HG03378 (cell line): ENCODE results near the gene PLB1.

Experiments
- ATAC-seq: cut with Tn5 transposase; IDR thresholded peaks from one replicate; pipeline ENCODE4 v1.9.1; 2021; ENCODE audit warnings: mild to moderate bottlenecking, moderate library complexity; ENCODE audit not compliant: unreplicated experiment

PLB1 gene

DNA sequence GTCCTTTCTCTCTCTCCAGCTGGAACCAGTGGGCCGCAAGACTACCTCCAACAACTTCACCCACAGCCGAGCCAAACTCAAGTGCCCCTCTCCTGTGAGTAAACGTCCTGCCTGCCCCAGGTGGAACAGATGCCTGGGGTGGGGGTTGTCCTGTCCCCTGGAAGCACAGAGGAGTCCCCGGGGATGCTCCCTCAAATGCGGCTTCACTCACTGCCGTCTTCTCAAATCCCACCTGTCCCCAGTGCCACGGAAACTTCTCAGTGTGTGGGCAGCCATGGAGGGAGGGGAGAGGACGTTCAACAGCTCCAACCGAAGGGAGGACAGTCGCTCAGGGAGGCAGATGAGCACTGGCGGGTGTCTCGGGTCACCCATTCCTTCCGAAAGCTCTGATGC lies 145.0 kb downstream of the PLB1 start:
- ATAC-seq, result no peak

DNA sequence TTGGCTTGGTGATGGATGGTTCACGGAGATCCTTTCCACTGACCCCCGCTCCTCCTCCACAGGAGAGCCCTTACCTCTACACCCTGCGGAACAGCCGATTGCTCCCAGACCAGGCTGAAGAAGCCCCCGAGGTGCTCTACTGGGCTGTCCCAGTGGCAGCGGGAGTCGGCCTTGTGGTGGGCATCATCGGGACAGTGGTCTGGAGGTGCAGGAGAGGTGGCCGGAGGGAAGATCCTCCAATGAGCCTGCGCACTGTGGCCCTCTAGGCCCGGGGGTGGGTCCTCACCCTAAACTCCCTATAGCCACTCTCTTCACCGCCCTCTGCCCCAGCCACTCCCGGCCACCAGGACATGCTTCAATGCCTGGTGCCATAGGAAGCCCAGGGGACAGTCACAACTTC lies 146.9 kb downstream of the PLB1 start:
- ATAC-seq, result no peak

DNA sequence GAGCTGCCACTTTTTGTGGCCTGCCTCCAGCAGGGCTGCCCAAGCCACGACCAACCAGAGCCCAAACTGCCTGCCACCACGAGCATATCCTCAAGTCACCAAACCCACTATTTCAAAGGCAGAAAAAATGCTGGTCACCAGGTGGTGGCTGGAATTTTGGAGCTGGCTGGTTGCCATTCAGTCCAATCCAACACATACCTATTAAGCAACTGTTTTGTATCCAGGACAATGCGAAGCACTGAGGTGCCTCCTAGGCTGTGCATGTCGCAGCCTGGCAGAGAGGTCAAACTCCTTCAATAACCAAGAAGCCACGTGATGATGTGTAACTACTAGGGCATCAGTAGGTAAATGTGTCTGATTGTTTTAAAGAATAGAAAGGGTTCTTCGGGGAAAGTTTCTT lies 147.5 kb downstream of the PLB1 start:
- ATAC-seq, result no peak

DNA sequence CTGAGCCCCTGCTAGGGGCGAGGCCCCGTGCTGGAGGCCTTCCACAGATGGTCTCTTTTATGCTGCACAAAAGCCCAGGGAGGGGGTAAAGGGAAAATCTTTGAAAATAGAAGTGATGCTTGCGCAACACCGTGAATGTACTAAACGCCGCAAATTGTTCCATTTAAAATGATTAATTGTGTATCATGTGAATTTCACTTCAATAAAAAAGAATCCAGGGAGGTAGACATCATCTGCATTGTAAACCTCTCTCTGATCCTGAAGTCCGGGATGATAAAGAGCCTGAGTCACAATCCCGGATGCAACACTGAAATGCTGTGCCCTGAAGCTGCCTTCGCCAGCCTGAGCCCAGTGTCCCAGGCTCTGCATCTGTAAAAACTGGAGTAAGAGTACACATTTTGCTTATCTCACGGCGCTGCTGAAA lies 148.1 kb downstream of the PLB1 start:
- ATAC-seq, result no peak

DNA sequence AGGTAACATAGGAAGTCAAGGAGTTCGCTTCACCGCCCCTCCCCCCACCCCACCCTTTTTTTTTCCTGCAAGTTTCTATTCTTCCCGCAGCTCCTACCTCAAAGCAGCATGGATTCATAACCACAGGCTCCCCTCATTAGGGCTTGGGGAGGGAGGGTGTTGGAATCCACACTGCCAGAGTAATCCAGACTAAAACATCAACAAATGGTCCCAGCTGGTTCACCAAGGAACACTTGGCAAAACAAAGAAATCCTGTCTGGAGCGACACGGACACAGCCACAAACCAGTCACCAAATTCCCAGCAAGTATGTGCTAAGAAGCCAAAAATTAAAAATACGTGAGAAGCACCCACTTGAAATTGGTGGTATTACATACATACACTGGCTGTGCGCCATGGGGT lies 148.9 kb downstream of the PLB1 start:
- ATAC-seq, result no peak

DNA sequence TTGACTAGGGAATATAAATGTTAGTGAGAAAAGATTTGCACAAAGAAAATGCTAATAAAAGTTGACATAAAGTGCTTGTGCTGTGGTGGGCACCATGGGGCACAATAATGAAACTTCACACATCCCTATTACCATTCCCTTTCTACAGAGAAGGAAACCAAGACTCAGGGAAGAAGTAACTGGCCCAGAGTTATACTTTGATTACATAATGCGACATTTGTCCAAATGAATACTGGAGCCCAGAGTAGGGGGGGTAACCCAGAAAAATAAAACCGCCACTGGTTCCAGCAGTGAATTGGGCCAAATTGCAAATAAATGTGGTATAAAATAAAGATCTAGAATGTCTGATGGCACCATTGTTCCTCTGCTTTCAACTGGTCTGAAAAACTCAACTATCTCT lies 149.7 kb downstream of the PLB1 start:
- ATAC-seq, result no peak

DNA sequence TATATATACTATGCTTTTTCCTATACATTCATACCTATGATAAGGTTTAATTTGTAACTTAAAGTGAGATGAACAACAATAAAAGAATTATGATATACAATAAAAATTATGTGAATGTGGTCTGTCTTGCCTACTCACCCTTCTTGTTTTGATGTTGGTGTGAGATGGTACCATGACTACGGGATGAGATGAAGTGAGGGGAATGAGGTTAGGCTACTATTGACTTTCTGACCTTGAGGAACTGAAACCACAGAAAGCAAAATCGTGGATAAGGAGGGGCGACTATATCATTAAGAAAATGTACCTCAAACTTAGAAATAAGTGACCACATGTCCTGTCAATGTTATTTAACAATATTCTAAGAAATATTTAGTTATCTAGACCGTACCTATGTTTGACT lies 151.8 kb downstream of the PLB1 start:
- ATAC-seq, result no peak

DNA sequence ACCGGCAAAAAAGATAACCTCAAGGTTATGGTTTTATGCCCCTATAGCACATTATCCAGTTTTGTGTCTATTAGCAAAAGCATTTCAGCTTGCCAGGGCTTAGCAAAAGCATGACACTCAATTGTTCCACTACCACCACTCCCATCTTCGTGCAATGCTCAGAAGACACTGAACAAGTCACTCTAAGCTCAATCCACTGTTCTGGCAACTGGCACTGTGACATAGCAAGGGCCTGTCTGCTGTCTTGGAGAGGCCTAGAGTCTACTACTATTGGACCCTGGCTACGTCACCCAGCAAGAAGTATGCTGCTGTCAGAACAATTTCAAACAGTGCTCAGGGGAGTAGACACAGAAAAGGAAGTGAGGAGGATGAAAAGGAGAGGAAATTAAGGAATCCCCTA lies 152.3 kb downstream of the PLB1 start:
- no peak for ATAC-seq

DNA sequence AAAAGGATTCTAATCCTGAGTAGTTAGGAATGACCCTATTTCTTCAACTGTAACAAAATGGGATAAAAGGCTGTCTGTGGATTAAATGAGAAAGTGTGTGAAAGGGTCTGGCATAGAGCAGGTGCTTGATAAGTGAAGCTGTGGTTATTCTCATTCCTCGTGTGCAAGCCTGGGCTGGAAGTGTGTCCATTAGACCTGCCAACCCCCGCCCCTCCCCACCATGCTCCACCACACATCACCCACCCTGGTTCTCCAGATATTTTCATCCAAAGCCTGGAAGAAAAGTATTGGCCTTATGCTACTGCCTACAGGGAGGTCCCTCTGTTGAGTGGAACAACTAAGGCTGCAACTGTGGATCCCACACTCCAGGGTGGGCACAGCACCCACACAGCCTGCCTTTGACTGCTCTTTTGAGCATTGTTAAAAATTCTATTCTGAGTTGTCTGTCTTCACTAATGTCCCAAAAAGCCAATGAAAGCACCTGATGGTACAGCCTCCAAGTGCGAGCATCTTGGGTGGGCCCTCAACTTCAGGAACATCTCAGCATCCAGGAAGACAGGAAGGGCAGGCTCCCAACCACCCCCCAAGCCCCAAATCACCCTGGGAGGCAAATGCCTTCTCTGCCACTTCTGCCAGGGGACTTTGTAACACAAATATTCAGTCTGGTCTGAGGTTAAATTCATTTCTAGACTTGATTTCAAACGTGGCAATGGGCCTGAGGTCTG lies 153.0 kb downstream of the PLB1 start:
- no peak for ATAC-seq

DNA sequence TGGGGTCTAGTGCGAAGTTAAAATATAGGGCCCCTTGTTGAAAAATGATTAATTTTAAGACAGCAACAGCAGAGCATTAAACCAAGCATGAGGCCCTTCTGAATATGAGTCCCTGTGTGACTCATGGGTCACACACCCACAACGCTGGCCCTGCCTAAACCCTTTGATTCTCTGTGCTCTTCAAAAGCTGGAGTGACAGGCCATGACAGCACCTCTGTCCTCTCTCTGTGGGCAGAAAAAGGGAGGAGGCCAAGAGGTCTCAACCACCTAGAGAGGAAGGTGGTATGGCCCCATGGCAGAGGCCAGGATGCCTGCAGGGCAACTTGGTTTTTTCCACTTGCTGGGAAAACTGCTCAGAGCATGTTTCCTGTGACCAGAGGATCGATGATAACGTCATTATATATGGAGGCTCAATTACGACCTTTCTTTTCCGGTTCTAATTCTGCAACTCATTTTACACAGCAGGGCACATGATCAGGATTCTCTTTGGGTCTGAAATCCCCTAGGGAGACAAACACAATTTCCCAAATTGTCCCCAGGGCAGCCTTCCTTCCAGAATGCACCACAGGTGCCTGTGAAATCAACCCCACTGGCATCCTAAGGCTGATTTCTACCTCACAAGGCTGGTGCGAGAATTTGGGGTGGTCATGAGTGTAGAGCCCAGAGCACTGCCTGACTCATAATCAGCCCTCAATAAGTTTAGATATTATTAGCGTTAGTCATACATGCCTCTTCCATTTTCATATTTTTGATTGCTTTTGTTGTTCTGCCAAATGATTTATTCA lies 153.8 kb downstream of the PLB1 start:
- ATAC-seq, result no peak

DNA sequence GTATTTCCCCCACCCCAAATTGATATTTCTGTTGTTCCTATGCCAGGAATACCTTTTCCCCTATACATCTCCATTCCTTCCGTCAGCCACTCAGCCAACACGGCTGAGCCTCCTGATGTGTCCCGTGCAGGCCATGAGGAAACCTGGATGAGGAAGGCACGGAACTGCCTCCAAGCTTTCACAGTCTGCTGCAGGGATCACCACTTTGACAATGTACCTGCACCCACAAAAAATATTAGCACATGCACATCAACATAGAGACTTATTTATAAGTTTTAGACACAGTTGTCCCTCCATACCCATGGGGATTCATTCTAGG lies 154.4 kb downstream of the PLB1 start:
- ATAC-seq, result no peak

DNA sequence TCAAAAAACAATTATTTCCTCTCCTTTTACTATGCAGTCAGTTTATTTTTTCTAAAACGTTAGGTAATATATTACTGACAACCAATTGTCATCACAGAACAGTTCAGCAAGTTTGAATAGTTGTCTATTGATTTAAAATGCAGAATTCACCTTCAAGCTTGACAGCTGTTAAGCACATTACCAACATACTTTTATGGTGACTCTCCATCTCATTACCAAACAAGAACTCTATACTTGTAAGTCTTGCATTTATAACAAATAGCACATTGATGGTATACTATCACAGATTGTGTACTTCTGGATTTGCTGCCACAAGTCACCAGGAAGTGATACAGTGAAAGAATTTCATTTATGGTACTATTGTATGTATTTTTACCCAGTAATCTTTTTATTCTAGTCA lies 156.4 kb downstream of the PLB1 start:
- no peak for ATAC-seq

DNA sequence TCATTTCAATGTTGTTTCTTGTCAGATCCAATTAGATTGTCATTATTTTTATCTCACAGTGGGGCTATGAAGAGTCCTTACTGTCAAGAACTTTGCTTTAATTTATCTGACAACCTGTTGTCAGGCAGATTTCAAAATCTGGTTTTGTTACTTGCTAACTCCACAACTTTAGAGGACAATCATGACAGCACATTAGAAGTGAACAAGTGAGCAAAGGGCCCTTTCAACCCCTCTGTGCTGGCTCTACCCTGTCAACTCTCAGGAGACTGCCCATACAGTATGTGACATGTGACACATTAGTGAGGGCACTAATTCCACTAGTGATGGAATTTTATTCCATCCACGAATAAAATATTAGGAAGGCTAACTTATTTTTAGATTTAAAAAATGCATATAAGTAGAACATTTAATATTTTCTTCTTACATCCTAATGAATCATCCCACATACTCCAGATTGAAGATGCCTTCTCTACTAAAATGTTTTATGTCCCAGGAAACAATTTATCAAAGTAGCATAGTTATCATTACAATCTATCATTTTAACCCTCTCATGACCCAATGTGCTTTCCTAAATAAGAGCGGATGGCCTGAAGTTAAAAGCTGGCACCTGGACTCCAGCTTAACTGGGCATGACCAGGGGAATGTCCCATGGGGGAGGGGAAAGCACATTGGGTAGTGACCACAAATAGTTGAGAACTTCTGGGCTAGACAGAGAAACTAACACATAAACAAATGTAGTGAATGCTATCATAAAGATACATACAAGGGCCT lies 158.2 kb downstream of the PLB1 start:
- ATAC-seq, result no peak

DNA sequence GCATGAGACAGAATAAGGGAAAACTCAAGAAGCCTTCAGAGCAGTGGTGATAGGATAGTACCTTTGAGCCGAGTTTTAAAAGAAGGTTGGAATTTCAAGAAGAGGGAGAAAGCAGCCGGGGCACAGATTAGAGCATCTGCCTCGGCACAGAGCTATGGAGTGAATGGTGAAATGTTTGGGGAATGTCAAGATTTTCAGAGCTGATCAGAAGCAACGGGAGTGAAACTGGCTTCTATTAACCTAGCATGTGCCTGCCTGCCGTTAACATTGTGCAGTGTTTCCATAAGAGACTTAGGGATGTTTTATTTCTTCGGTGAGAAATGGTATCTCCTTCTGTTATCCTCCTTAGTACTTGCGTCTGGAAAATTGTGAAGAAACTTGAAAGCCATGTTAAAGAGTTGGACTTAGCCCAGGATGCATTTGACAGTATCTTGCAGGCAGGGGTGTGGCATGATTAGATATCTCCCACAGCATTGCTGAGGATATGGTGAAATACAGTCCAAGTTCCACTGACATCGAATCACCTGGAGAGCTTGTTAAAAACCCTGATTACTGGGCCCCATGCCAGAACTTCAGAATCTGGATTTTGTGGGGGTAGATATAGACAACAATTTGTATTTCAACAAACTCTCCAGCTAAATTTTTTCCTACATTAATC lies 158.9 kb downstream of the PLB1 start:
- no peak for ATAC-seq

DNA sequence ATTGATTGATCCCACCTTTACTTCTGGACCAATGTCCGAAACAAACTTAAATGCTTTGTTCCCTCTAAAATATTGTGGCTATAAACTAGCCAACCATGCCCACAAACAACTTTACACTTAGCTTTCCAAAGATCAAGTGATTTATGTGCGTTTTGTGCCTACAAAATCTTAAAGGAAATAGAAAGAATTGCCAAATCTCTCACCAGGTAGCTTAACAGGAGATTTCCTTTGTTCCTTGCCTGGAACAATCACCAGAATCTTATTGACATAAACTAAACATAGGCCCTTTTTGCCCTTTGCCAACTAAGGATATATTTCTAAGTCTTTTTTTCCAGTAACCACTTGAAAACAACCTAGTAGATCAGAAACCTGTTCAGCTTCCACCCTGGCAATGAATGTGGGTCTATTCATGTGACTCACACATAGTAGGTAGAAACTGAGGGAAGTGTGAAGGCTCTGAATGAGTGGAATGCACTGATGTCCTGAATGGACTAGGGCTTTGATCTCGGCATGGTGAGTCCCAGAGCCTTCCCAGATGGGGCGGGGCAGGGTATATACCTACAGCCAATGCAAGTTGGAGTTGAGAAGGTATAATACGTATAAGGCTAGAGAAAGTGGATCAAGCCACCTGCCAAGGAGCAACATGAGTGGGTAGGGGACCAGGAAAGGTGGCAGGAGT lies 161.2 kb downstream of the PLB1 start:
- no peak for ATAC-seq

DNA sequence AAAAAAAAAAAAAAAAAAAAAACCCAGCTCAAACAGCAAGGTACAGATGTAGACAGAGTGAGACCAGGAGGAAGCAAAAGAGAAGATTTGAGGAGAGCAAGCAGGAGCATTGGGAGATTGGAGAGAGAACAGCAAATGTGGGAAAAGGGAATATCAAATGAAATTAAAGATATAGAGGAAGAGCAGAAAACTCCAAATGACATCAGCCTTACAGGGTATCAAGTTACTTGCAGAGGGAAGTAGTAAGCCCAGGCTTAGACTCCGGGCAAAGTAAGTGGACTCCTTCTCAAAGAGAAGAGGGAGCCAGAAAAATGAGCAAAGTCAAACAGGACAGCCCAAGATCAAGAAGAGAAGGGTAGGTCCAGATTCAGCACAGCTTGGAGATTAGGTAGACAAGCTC lies 162.5 kb downstream of the PLB1 start:
- ATAC-seq, result no peak

DNA sequence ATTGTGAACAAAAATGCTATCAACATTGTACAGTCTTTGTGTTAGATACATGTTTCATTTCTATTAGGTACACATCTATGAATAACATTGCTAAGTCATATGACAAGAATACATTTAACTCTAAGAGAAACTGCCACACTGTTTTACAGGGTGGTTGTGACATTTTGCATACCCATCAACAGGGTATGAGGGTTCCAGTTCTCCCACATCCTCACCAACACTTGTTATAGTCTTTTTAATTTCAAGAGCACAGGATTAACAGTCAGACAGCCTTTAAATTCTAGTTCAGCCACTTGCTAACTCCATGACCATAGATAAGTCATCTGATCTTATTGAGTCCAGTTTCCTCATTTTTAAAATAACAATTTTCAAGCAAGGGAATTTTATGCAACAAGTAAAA lies 163.3 kb downstream of the PLB1 start:
- ATAC-seq, result no peak

DNA sequence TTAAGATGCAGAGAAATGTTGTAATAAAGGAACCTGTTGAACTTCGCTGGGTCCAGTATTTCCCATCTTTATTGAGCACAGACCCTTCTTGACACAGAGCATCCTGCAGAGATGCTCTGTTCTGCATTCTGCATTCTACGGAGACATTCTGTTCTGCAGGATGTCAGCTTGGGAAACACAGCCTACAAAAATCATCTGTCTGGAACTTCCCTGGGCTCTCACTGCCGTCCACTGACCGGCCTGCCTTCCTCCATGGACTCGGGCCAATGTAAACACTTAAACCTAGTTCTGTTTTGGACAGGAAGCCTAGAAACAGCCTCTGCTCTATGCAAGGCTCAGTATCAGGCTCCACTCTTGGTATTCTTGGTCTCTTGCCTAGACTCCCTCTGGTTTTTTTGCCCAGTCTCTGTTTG lies 165.7 kb downstream of the PLB1 start:
- ATAC-seq, result no peak

DNA sequence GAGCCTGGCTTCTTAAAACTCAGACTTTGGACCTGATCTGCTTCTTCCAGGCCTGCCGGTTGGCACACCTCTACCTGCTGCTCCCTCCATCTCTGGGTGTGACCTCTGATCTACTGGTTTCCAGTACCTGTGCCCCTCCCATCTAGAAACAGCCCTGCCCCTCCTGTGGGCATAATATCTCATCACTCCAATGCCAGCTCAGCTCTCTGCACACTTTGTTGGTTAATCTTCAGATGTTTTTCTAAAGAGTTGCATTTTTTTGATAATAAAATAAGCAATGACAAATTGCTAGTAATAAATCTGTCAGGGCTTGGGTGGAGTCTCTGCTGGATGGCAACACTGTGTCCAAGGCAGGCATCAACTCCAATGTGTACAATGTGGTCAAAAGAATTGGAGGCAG lies 166.2 kb downstream of the PLB1 start:
- no peak for ATAC-seq

DNA sequence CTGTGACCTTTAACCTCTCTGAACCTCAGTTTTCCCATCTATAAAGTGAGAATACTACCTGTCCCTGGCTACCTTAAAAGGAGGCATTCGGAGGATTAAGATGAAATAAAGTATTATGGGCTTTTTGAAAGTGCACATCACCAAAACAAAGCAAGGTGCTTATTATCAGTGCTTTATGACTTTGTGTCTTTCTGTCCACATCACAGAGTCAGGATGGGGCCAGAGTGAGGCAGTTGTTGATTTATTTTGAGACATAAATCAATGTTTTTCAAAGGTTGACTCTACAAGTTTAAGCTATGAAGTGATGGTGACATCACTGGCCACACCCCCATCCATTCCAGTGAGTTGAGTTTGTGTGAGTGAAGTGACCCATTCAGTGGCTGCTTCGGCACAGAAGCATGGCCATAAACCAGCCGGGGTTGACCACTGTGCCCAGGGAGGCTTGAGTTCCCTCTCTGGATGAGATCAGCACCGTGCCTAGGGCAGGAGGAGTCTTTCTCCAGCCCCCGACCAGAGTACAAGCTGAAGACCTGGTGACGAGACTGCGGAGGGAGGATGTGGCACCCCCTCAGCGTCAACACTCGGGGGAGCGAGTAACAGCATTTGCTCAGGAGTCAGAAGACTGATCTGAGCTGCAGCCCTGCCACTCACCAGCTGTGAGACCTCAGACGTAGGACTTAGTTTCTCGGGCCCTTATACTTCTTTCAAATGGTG lies 166.8 kb downstream of the PLB1 start:
- no peak for ATAC-seq
